K562 (cell line): ENCODE data around the gene SSR2. TPM values are rescaled to one million over a fixed set of nuclear protein-coding genes. Genes with fewer than 3 reads are reported as not detected.

Source experiments
- EZH2 ChIP-seq: IDR thresholded peaks from 2 replicates; pipeline ENCODE4 v1.6.1; 2012; ENCODE audit warnings: low read depth, mild to moderate bottlenecking, inconsistent platforms, low read length, borderline replicate concordance
- JUN ChIP-seq, 2 experiments: sonication (generic) in 1 of 2; formaldehyde crosslinking in 1 of 2; IDR thresholded peaks; 2 replicates each; pipeline versions ENCODE4 v1.6.1 to v1.8.0; 2012 to 2022; ENCODE audit warnings: borderline replicate concordance in 2 of 2, mild to moderate bottlenecking in 2 of 2, improper control_type of control experiment in 1 of 2, low read depth in 1 of 2, low read length in 1 of 2, missing genetic modification reagents in 1 of 2
- MECOM ChIP-seq: fragments of 250-450 bp; sonication (Bioruptor Pico); IDR thresholded peaks from 2 replicates; pipeline ENCODE4 v1.8.0; 2022; ENCODE audit warnings: inconsistent platforms
- MTA3 ChIP-seq: fragments of 450-650 bp; formaldehyde crosslinking; IDR thresholded peaks from 2 replicates; pipeline ENCODE4 v1.6.1; 2017; ENCODE audit warnings: mild to moderate bottlenecking, borderline replicate concordance
- NR2C1 ChIP-seq, 2 experiments: fragments of 450-650 bp; IDR thresholded peaks; 2 replicates each; pipeline ENCODE4 v1.6.1; 2017; ENCODE audit warnings: mild to moderate bottlenecking in 2 of 2, antibody characterized with exemption in 1 of 2, inconsistent platforms in 1 of 2, missing compliant biosample characterization in 1 of 2, missing genetic modification characterization in 1 of 2
- POU5F1 ChIP-seq: fragments of 150-350 bp; IDR thresholded peaks from 2 replicates; pipeline ENCODE4 v1.6.1; 2014; ENCODE audit warnings: borderline replicate concordance, low read length, low read depth, mild to moderate bottlenecking; ENCODE audit not compliant: partially characterized antibody
- PRPF4 ChIP-seq: fragments of 200-400 bp; formaldehyde crosslinking; IDR thresholded peaks from one replicate; pipeline ENCODE4 v1.6.1; 2017; ENCODE audit warnings: low read length, low read depth, mild to moderate bottlenecking; ENCODE audit not compliant: insufficient read depth, poor library complexity, severe bottlenecking
- RFX1 ChIP-seq: fragments of 450-650 bp; IDR thresholded peaks from 2 replicates; pipeline ENCODE4 v1.6.1; 2016; ENCODE audit warnings: mild to moderate bottlenecking, moderate library complexity
- SIRT6 ChIP-seq: IDR thresholded peaks from one replicate; pipeline ENCODE4 v1.6.1; 2012; ENCODE audit warnings: low read depth, mild to moderate bottlenecking, control low read depth, inconsistent platforms, low read length, moderate library complexity
- ZNF282 ChIP-seq: sonication (generic); formaldehyde crosslinking; IDR thresholded peaks from 2 replicates; pipeline ENCODE4 v1.8.1; 2023; ENCODE audit warnings: missing genetic modification reagents
- ZNF384 ChIP-seq: IDR thresholded peaks from 2 replicates; pipeline ENCODE4 v1.6.1; 2012; ENCODE audit warnings: low read depth, low read length, improper control_type of control experiment
- polyA plus RNA-seq, 8 experiments: library from polyadenylated mRNA; depleted of rRNA in 4 of 8; stranded (reverse) in 5 of 8; unstranded in 3 of 8; fragments of >200 nt; fragmentation: Nextera tagmentation in 2 of 8; fragmentation: Illumina TruSeq in 1 of 8; extraction: Ambion mirVana in 2 of 8; extraction: Trizol in 1 of 8; gene quantifications; 2 replicates each; pipeline versions ENCODE4 v1.2.1 to v1.2.3, GENCODE V29; 2011 to 2014; ENCODE audit warnings: inconsistent platforms in 1 of 8, missing spikeins in 1 of 8
- total RNA-seq, 7 experiments: library from RNA; depleted of rRNA in 6 of 7; stranded (reverse); fragments of >200 nt in 6 of 7; fragmentation: Illumina TruSeq in 2 of 7; extraction: Trizol in 2 of 7; gene quantifications; 2 replicates each; pipeline versions ENCODE4 v1.2.1 to v1.2.3, GENCODE V29; 2011 to 2021; ENCODE audit warnings: low replicate concordance in 1 of 7
- TF ChIP-seq, protein P1 (sequence below): fragments of 200-600 bp; sonication (generic); IDR thresholded peaks from one replicate; pipeline ENCODE4 v1.6.1; 2012; ENCODE audit warnings: mild to moderate bottlenecking, low read depth, low read length, inconsistent platforms

Gene SSR2
- total and polyA plus RNA-seq, 9 of the 15 experiments (the other 6 are each of a cell fraction or from before 2014, with no cell fraction given), result 161 to 411 (median 240) TPM

GRCh38 chr1:156054500-156055280, 33.9 kb upstream of the SSR2 start, which contains the start of gene LAMTOR2 (continued):
- TF ChIP-seq, protein P1, sequence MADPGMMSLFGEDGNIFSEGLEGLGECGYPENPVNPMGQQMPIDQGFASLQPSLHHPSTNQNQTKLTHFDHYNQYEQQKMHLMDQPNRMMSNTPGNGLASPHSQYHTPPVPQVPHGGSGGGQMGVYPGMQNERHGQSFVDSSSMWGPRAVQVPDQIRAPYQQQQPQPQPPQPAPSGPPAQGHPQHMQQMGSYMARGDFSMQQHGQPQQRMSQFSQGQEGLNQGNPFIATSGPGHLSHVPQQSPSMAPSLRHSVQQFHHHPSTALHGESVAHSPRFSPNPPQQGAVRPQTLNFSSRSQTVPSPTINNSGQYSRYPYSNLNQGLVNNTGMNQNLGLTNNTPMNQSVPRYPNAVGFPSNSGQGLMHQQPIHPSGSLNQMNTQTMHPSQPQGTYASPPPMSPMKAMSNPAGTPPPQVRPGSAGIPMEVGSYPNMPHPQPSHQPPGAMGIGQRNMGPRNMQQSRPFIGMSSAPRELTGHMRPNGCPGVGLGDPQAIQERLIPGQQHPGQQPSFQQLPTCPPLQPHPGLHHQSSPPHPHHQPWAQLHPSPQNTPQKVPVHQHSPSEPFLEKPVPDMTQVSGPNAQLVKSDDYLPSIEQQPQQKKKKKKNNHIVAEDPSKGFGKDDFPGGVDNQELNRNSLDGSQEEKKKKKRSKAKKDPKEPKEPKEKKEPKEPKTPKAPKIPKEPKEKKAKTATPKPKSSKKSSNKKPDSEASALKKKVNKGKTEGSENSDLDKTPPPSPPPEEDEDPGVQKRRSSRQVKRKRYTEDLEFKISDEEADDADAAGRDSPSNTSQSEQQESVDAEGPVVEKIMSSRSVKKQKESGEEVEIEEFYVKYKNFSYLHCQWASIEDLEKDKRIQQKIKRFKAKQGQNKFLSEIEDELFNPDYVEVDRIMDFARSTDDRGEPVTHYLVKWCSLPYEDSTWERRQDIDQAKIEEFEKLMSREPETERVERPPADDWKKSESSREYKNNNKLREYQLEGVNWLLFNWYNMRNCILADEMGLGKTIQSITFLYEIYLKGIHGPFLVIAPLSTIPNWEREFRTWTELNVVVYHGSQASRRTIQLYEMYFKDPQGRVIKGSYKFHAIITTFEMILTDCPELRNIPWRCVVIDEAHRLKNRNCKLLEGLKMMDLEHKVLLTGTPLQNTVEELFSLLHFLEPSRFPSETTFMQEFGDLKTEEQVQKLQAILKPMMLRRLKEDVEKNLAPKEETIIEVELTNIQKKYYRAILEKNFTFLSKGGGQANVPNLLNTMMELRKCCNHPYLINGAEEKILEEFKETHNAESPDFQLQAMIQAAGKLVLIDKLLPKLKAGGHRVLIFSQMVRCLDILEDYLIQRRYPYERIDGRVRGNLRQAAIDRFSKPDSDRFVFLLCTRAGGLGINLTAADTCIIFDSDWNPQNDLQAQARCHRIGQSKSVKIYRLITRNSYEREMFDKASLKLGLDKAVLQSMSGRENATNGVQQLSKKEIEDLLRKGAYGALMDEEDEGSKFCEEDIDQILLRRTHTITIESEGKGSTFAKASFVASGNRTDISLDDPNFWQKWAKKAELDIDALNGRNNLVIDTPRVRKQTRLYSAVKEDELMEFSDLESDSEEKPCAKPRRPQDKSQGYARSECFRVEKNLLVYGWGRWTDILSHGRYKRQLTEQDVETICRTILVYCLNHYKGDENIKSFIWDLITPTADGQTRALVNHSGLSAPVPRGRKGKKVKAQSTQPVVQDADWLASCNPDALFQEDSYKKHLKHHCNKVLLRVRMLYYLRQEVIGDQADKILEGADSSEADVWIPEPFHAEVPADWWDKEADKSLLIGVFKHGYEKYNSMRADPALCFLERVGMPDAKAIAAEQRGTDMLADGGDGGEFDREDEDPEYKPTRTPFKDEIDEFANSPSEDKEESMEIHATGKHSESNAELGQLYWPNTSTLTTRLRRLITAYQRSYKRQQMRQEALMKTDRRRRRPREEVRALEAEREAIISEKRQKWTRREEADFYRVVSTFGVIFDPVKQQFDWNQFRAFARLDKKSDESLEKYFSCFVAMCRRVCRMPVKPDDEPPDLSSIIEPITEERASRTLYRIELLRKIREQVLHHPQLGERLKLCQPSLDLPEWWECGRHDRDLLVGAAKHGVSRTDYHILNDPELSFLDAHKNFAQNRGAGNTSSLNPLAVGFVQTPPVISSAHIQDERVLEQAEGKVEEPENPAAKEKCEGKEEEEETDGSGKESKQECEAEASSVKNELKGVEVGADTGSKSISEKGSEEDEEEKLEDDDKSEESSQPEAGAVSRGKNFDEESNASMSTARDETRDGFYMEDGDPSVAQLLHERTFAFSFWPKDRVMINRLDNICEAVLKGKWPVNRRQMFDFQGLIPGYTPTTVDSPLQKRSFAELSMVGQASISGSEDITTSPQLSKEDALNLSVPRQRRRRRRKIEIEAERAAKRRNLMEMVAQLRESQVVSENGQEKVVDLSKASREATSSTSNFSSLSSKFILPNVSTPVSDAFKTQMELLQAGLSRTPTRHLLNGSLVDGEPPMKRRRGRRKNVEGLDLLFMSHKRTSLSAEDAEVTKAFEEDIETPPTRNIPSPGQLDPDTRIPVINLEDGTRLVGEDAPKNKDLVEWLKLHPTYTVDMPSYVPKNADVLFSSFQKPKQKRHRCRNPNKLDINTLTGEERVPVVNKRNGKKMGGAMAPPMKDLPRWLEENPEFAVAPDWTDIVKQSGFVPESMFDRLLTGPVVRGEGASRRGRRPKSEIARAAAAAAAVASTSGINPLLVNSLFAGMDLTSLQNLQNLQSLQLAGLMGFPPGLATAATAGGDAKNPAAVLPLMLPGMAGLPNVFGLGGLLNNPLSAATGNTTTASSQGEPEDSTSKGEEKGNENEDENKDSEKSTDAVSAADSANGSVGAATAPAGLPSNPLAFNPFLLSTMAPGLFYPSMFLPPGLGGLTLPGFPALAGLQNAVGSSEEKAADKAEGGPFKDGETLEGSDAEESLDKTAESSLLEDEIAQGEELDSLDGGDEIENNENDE, result no peak
- TF ChIP-seq RFX1 (no peak), ZNF282 (CRISPR knock-in tag) (no peak), ZNF384 (no peak), EZH2 (no peak), POU5F1 (peak; percentile 85), NR2C1 (IDR thresholded peaks at IDR 0.05) (peak; percentile 78), NR2C1 (tag; IDR thresholded peaks at IDR 0.05) (peak; percentile 90), PRPF4 (no peak), MECOM (CRISPR knock-in tag) (0 out of 2 replicates have a peak, but pooled peaks have one; percentile 25), MTA3 (peak; percentile 97), JUN (IDR thresholded peaks at IDR 0.05; ENCODE audit: borderline replicate concordance, low read depth, low read length) (peak; percentile 53; the same call in 1 of the 2 replicates), JUN (CRISPR knock-in tag; IDR thresholded peaks at IDR 0.05; ENCODE audit: borderline replicate concordance) (no peak), SIRT6 (no peak)
